Keratinocyte (primary cell): Measurements from ENCODE around the gene PTPRN2. TPM values are rescaled to one million over a fixed set of nuclear protein-coding genes. Genes with fewer than 3 reads are reported as not detected.

Source experiments
- DNase-seq: peaks from one replicate; pipeline ENCODE4 v3.0.0-alpha.2; 2011; ENCODE audit warnings: low read depth, missing footprints, low spot score
- FAIRE-seq: peaks from 2 replicates; lab custom pipeline; 2011; peaks lifted over from hg19 to GRCh38; lab: Jason Lieb, UNC
- H2AFZ ChIP-seq: 2 replicates; pipeline ENCODE4 v1.6.0; 2012; ENCODE audit warnings: low read length, control low read depth, inconsistent platforms; ENCODE audit not compliant: control insufficient read depth
- H3K27ac ChIP-seq: 2 replicates; pipeline ENCODE4 v1.5.1; 2011; ENCODE audit warnings: low read length; ENCODE audit not compliant: control insufficient read depth, insufficient read depth
- H3K27me3 ChIP-seq: 3 replicates; pipeline ENCODE4 v1.6.0; 2011; ENCODE audit warnings: low read length; ENCODE audit not compliant: control insufficient read depth, insufficient read depth; ENCODE audit errors: extremely low read depth
- H3K36me3 ChIP-seq, 2 experiments: 2 replicates in 1 of 2; 3 replicates in 1 of 2; pipeline ENCODE4 v1.5.1; 2011; ENCODE audit warnings: low read length in 2 of 2, mild to moderate bottlenecking in 1 of 2; ENCODE audit not compliant: control insufficient read depth in 2 of 2, insufficient read depth in 2 of 2; ENCODE audit errors: extremely low read depth in 1 of 2
- H3K4me1 ChIP-seq: 3 replicates; pipeline ENCODE4 v1.5.1; 2011; ENCODE audit warnings: low read length; ENCODE audit not compliant: control insufficient read depth, insufficient read depth; ENCODE audit errors: extremely low read depth
- H3K4me2 ChIP-seq: 3 replicates; pipeline ENCODE4 v1.6.0; 2011; ENCODE audit warnings: low read depth, low read length; ENCODE audit not compliant: control insufficient read depth, insufficient read depth; ENCODE audit errors: extremely low read depth
- H3K4me3 ChIP-seq, 3 experiments: fragments of 200-600 bp in 1 of 3; sonication (generic) in 1 of 3; 2 replicates in 2 of 3; 3 replicates in 1 of 3; pipeline ENCODE4 v1.5.1; 2011 to 2016; ENCODE audit warnings: low read length in 3 of 3, mild to moderate bottlenecking in 3 of 3, control low read depth in 2 of 3, inconsistent platforms in 1 of 3, low read depth in 1 of 3, mixed read lengths in 1 of 3, mixed run types in 1 of 3, moderate library complexity in 1 of 3; ENCODE audit not compliant: control insufficient read depth in 2 of 3, insufficient read depth in 2 of 3; ENCODE audit errors: extremely low read depth in 1 of 3
- H3K79me2 ChIP-seq: 2 replicates; pipeline ENCODE4 v1.6.0; 2012; ENCODE audit warnings: low read length; ENCODE audit not compliant: control insufficient read depth, insufficient read depth
- H3K9ac ChIP-seq: 3 replicates; pipeline ENCODE4 v1.6.0; 2011; ENCODE audit warnings: low read length; ENCODE audit not compliant: control insufficient read depth, insufficient read depth; ENCODE audit errors: extremely low read depth
- H3K9me1 ChIP-seq: 3 replicates; pipeline ENCODE4 v1.6.0; 2011; ENCODE audit warnings: low read length; ENCODE audit not compliant: control insufficient read depth, insufficient read depth; ENCODE audit errors: extremely low read depth
- H3K9me3 ChIP-seq: 2 replicates; pipeline ENCODE4 v1.5.1; 2012; ENCODE audit warnings: low read depth, low read length; ENCODE audit not compliant: control insufficient read depth
- H4K20me1 ChIP-seq: 3 replicates; pipeline ENCODE4 v1.6.0; 2011; ENCODE audit warnings: low read length; ENCODE audit not compliant: control insufficient read depth, insufficient read depth; ENCODE audit errors: extremely low read depth
- CTCF ChIP-seq, 3 experiments: IDR thresholded peaks in 1 of 3; conservative IDR thresholded peaks in 1 of 3; optimal IDR thresholded peaks in 1 of 3; 2 replicates in 2 of 3; 3 replicates in 1 of 3; pipeline versions ENCODE3 to v1.5.1; 2011; ENCODE audit warnings: low read length in 3 of 3, mild to moderate bottlenecking in 3 of 3, moderate library complexity in 2 of 3, control low read depth in 1 of 3, inconsistent platforms in 1 of 3; ENCODE audit not compliant: insufficient read depth in 2 of 3; ENCODE audit errors: extremely low read depth in 1 of 3
- EZH2 ChIP-seq: IDR thresholded peaks from one replicate; pipeline ENCODE4 v1.6.1; 2012; ENCODE audit warnings: inconsistent platforms, mild to moderate bottlenecking, low read length, moderate library complexity
- dilution Hi-C: fragments of 300-500 bp; cut with MboI; formaldehyde crosslinking; loops from one replicate; pipeline ENCODE4 v1.7.0; 2020; ENCODE audit warnings: low sequenced_read_pairs; ENCODE audit not compliant: extremely low pct_ligation_motif_present
- polyA plus RNA-seq, 5 experiments: library from polyadenylated mRNA; depleted of rRNA in 3 of 5; stranded (reverse) in 3 of 5; stranded (forward) in 1 of 5; unstranded in 1 of 5; fragments of >200 nt; gene quantifications; 1 replicate in 1 of 5; 2 replicates in 3 of 5; 3 replicates in 1 of 5; pipeline versions ENCODE4 v1.2.1 to v1.2.3, GENCODE V29; 2011 to 2012; ENCODE audit warnings: missing spikeins in 2 of 5, low read depth in 1 of 5, low replicate concordance in 1 of 5

Gene PTPRN2
- polyA plus RNA-seq, 1 donor (not counting 4 experiments of a cell fraction or from before 2014, with no cell fraction given), result not detected

DNA sequence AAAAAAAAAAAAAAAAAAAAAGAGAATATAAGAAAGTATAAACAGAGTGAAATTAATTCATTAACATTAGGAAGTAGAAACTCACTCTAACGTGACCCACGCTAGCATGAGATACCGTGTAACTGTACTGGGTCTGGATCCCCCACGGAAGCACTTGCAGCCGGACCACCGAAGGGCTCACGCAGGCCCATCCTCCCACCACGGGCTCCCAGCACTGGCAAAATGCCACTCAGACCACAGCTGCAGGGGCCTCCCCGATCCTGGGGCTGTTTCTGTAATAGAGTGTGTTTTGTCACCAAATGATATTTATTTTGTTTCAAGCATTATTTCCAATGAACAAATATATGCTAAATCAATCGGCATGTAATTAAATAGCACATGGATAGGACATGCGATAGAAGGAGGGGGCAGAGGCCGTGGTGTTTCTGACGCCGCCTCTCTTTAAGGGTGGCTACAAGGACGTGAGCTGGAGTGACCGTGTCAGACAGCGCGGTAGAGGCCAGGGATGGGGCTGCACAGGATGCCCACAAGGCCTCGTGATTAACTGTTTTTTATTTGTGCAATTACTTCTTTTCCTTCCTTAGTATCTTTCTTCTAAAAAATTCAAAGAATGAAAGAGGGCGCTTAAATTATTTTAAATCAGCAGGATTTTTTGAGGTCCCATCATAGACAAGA lies 568.5 kb downstream of the PTPRN2 start:
- DNase-seq, result no peak
- Histone ChIP-seq H3K9ac (no peak overlapping the region), H2AFZ (no peak overlapping the region), H3K79me2 (no peaks in the 10 kb centered on the region), H3K4me3 (no peak overlapping the region), H3K27me3 (no peaks in the 10 kb centered on the region), H3K4me1 (no peaks in the 10 kb centered on the region), H3K9me3 (peaks cover 14% of the 10 kb centered on the region), H3K9me1 (no peaks in the 10 kb centered on the region), H3K36me3 (no peaks in the 10 kb centered on the region), H3K4me2 (no peak overlapping the region), H4K20me1 (no peaks in the 10 kb centered on the region), H3K27ac (no peak overlapping the region)
- dilution Hi-C loops, result no loop called here
- FAIRE-seq, result no peak
- TF ChIP-seq CTCF (optimal IDR thresholded peaks at IDR 0.05 in 1 of 3, IDR thresholded peaks at IDR 0.05 in 1 of 3, conservative IDR thresholded peaks at IDR 0.05 in 1 of 3; ENCODE audit: extremely low read depth in 1 of 3, insufficient read depth in 2 of 3, low read length in 3 of 3) (no peak), EZH2 (no peak)

DNA sequence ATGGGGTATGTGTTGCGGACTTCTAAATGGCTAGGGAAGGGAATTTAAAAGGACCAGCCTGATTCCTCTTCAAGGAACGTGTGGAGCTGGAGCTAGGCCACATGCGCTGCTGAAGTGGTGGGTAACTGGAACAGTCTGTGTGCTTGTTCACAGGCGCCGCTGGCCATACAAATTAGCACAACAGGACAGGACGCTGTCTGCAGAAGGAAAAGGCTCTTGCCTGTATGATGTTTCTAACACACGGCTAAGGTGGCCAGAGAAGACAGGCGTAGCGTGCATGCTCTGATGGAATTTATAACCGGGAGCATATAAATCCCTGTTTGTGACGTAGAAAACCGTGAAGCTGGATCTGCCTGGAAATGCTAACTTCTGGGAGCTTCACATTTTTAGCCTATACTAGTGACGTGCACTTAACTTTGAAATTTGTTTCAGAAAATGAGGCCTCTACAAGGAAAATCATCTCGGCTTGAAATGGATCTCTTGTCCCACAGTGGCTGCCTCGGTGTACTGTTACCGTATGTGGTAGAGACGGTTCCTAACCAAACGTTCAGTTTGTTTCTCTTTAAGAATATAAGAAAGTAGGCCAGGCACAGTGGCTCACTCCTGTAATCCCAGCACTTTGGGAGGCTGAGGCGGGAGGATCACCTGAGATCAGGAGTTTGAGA lies 569.4 kb downstream of the PTPRN2 start:
- no peak for TF ChIP-seq CTCF (optimal IDR thresholded peaks at IDR 0.05 in 1 of 3, IDR thresholded peaks at IDR 0.05 in 1 of 3, conservative IDR thresholded peaks at IDR 0.05 in 1 of 3; ENCODE audit: extremely low read depth in 1 of 3, insufficient read depth in 2 of 3, low read length in 3 of 3)
- TF ChIP-seq EZH2, result no peak
- Histone ChIP-seq H3K4me3 (no peak overlapping the region), H3K36me3 (no peaks in the 10 kb centered on the region), H3K4me2 (no peak overlapping the region), H3K9me3 (peaks cover 10% of the 10 kb centered on the region), H3K9ac (no peak overlapping the region), H4K20me1 (no peaks in the 10 kb centered on the region), H3K9me1 (no peaks in the 10 kb centered on the region), H3K27me3 (no peaks in the 10 kb centered on the region), H3K4me1 (no peaks in the 10 kb centered on the region), H2AFZ (no peak overlapping the region), H3K79me2 (no peaks in the 10 kb centered on the region), H3K27ac (no peak overlapping the region)
- DNase-seq (no peak), FAIRE-seq (no peak)
- dilution Hi-C loops, result no loop called here
